Smooth muscle cell (in vitro differentiated cells): ENCODE measurements around the gene LAMA3. TPM values are rescaled to one million over a fixed set of nuclear protein-coding genes. Genes with fewer than 3 reads are reported as not detected.

Experiments
- DNase-seq: peaks from one replicate; lab custom pipeline; 2025; ENCODE audit not compliant: unreplicated experiment; lab: John Stamatoyannopoulos, UW
- H2AFZ ChIP-seq: fragments of 200-600 bp; sonication (generic); 2 replicates; pipeline ENCODE4 v1.6.0; 2016; ENCODE audit warnings: antibody characterized with exemption, low read depth, mild to moderate bottlenecking
- H3F3A ChIP-seq: fragments of 200-600 bp; sonication (generic); 2 replicates; pipeline ENCODE4 v1.6.0; 2017; ENCODE audit warnings: antibody characterized with exemption, low read depth
- H3K27ac ChIP-seq: fragments of 200-600 bp; sonication (generic); 2 replicates; pipeline ENCODE4 v1.5.1; 2016; ENCODE audit warnings: low read depth, mild to moderate bottlenecking
- H3K27me3 ChIP-seq: fragments of 200-600 bp; sonication (generic); 2 replicates; pipeline ENCODE4 v1.6.1; 2016; ENCODE audit warnings: low read depth, mild to moderate bottlenecking
- H3K36me3 ChIP-seq: fragments of 200-600 bp; sonication (generic); 2 replicates; pipeline ENCODE4 v1.5.1; 2016; ENCODE audit warnings: low read depth
- H3K4me1 ChIP-seq: fragments of 200-600 bp; sonication (generic); 2 replicates; pipeline ENCODE4 v1.5.1; 2016; ENCODE audit warnings: low read depth
- H3K4me2 ChIP-seq: fragments of 200-600 bp; sonication (generic); 2 replicates; pipeline ENCODE4 v1.6.0; 2016; ENCODE audit warnings: mild to moderate bottlenecking
- H3K4me3 ChIP-seq: fragments of 200-600 bp; sonication (generic); 2 replicates; pipeline ENCODE4 v1.5.1; 2016; ENCODE audit warnings: mild to moderate bottlenecking
- H3K79me2 ChIP-seq: fragments of 200-600 bp; sonication (generic); 2 replicates; pipeline ENCODE4 v1.6.0; 2016; ENCODE audit warnings: low read depth, mild to moderate bottlenecking
- H3K9ac ChIP-seq: fragments of 200-600 bp; sonication (generic); 2 replicates; pipeline ENCODE4 v1.6.0; 2016; ENCODE audit warnings: low read depth
- H3K9me3 ChIP-seq: fragments of 200-600 bp; sonication (generic); replicated peaks from 2 replicates; pipeline ENCODE4 v1.5.1; 2016; ENCODE audit warnings: low read depth
- H4K20me1 ChIP-seq: fragments of 200-600 bp; sonication (generic); 2 replicates; pipeline ENCODE4 v1.6.0; 2016; ENCODE audit warnings: low read depth
- CTCF ChIP-seq: fragments of 200-600 bp; sonication (generic); IDR thresholded peaks from 2 replicates; pipeline ENCODE4 v1.5.1; 2017; ENCODE audit warnings: borderline replicate concordance, mild to moderate bottlenecking, antibody characterized with exemption; ENCODE audit not compliant: insufficient read depth, poor library complexity, severe bottlenecking
- WGBS: methylation state at CpG from one replicate; pipeline ENCODE4 v1.1.7; 2016; ENCODE audit warnings: low lambda C conversion rate; 5-methylcytosine and 5-hydroxymethylcytosine counted together
- polyA plus RNA-seq: library from polyadenylated mRNA; unstranded; fragments of >200 nt; fragmentation: Nextera tagmentation; extraction: Ambion mirVana; gene quantifications from 2 replicates; pipeline ENCODE4 v1.2.1, GENCODE V29; 2016
- total RNA-seq: library from RNA; depleted of rRNA; stranded (reverse); fragments of >200 nt; gene quantifications from 2 replicates; pipeline ENCODE4 v1.2.3, GENCODE V29; 2014

Gene LAMA3
- total and polyA plus RNA-seq, 2 experiments from 2014 or later: 7.8 to 23.1 TPM

- 47% methylated on average over 9 of the region's 9 CpGs for WGBS
These were observed 27.4 kb upstream of the LAMA3 start for GRCh38 chr18:23661735-23662308.

GRCh38 chr18:23662309-23663263 is 26.7 kb upstream of the LAMA3 start, which contains the start of gene ANKRD29:
Gene ANKRD29 (minus strand): TSS chr18:23662911. CDS start chr18:23662730, 181 bp downstream.
- no peaks in the 10 kb centered on the region for H3F3A ChIP-seq
- 9% methylated on average over 24 of the region's 86 CpGs for WGBS
- no peak within 1 kb of the TSS for H2AFZ ChIP-seq
- H3K9me3 ChIP-seq: no peaks in the 10 kb centered on the region
- peak; percentile 5 for DNase-seq
- peaks cover 65% of the 10 kb centered on the region for H3K27me3 ChIP-seq
- peak within 1 kb of the TSS; percentile 92 for H3K4me2 ChIP-seq
- H4K20me1 ChIP-seq: no peaks in the 10 kb centered on the region
- H3K4me1 ChIP-seq: no peaks in the 10 kb centered on the region
- no peak within 1 kb of the TSS for H3K27ac ChIP-seq
- no peak within 1 kb of the TSS for H3K9ac ChIP-seq
- no peaks in the 10 kb centered on the region for H3K79me2 ChIP-seq
- no peaks in the 10 kb centered on the region for H3K36me3 ChIP-seq
- TF ChIP-seq CTCF: no peak
- peak within 1 kb of the TSS; percentile 57 for H3K4me3 ChIP-seq

More at GRCh38 chr18:23661735-23662308, 27.4 kb upstream of the LAMA3 start:
- Histone ChIP-seq H2AFZ (no peak overlapping the region), H3F3A (no peaks in the 10 kb centered on the region), H3K4me2 (peak overlapping the region; percentile 92), H3K27me3 (peaks cover 64% of the 10 kb centered on the region), H3K9ac (no peak overlapping the region), H3K9me3 (no peaks in the 10 kb centered on the region), H4K20me1 (no peaks in the 10 kb centered on the region), H3K4me1 (no peaks in the 10 kb centered on the region), H3K27ac (no peak overlapping the region), H3K36me3 (no peaks in the 10 kb centered on the region), H3K4me3 (peak overlapping the region; percentile 57), H3K79me2 (no peaks in the 10 kb centered on the region)
- TF ChIP-seq CTCF: no peak
- DNase-seq: no peak

- no peaks in the 10 kb centered on the region for H3K4me1 ChIP-seq
- no peaks in the 10 kb centered on the region for H3K9me3 ChIP-seq
- no peak overlapping the region for H3K4me3 ChIP-seq
- no peak for DNase-seq
- no peaks in the 10 kb centered on the region for H3K79me2 ChIP-seq
- H3K36me3 ChIP-seq: no peaks in the 10 kb centered on the region
- TF ChIP-seq CTCF: no peak
- 59% methylated on average over 6 of the region's 6 CpGs for WGBS
- H3K4me2 ChIP-seq: no peak overlapping the region
- H3K27ac ChIP-seq: no peak overlapping the region
- H3F3A ChIP-seq: no peaks in the 10 kb centered on the region
- peaks cover 73% of the 10 kb centered on the region for H3K27me3 ChIP-seq
- no peak overlapping the region for H3K9ac ChIP-seq
- H2AFZ ChIP-seq: no peak overlapping the region
- no peaks in the 10 kb centered on the region for H4K20me1 ChIP-seq
These were observed 24.6 kb upstream of the LAMA3 start for GRCh38 chr18:23664674-23665073.
